ENCODE measurements around the gene FAT2. TPM values are rescaled to one million over a fixed set of nuclear protein-coding genes. Genes with fewer than 3 reads are reported as not detected.

FAT2 gene, protein sequence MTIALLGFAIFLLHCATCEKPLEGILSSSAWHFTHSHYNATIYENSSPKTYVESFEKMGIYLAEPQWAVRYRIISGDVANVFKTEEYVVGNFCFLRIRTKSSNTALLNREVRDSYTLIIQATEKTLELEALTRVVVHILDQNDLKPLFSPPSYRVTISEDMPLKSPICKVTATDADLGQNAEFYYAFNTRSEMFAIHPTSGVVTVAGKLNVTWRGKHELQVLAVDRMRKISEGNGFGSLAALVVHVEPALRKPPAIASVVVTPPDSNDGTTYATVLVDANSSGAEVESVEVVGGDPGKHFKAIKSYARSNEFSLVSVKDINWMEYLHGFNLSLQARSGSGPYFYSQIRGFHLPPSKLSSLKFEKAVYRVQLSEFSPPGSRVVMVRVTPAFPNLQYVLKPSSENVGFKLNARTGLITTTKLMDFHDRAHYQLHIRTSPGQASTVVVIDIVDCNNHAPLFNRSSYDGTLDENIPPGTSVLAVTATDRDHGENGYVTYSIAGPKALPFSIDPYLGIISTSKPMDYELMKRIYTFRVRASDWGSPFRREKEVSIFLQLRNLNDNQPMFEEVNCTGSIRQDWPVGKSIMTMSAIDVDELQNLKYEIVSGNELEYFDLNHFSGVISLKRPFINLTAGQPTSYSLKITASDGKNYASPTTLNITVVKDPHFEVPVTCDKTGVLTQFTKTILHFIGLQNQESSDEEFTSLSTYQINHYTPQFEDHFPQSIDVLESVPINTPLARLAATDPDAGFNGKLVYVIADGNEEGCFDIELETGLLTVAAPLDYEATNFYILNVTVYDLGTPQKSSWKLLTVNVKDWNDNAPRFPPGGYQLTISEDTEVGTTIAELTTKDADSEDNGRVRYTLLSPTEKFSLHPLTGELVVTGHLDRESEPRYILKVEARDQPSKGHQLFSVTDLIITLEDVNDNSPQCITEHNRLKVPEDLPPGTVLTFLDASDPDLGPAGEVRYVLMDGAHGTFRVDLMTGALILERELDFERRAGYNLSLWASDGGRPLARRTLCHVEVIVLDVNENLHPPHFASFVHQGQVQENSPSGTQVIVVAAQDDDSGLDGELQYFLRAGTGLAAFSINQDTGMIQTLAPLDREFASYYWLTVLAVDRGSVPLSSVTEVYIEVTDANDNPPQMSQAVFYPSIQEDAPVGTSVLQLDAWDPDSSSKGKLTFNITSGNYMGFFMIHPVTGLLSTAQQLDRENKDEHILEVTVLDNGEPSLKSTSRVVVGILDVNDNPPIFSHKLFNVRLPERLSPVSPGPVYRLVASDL (N-terminal part only)
- not detected for total RNA-seq

DNA sequence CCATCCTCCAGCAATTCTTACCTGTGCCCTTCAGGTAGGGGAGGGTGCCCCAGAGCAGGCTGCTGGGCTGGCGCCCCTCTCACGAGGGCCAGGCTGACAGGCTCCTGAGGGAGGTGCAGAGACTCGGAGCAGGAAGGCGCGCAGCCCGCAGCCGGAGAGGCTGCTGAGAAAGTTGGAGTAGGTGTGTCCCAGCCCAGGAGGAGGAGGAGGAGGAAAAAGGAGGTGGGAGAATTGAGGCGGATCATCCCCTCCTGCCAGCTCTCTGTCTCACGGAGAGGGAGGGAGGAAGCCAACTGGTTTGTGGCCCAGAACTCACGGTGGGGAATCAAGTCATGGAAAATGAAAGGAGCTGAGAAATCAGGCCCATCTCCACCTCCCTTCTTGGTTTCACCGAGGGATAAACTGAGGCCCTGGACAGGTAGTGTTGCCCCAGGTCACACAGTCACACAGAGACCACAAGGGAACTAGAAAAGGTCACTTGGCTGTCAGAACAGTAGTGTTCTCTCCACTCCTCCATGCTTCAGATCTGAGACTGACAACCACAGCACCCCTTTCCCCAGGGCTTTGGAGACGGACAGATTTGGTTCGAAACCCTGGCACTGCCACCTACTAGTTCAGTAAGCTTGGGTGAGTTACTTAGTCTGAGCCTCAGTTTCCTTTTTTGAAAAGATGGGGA lies at the start of gene FAT2:
Gene FAT2 (minus strand): TSS at position 188 of the 676 bp plus-strand sequence. CDS start 22,400 bp downstream, outside the sequence.
- Mint-ChIP-seq H3K4me1 (ENCODE audit: low read depth) (peaks cover 9% of the 10 kb centered on the region), H3K36me3 (ENCODE audit: insufficient read depth in 2 of 2) (no peaks in the 10 kb centered on the region), H3K27me3 (ENCODE audit: low read depth) (no peaks in the 10 kb centered on the region), H3K9me3 (no peaks in the 10 kb centered on the region), H3K4me3 (no peak within 1 kb of the TSS), H3K27ac (no peak within 1 kb of the TSS)
- DNase-seq (no peak), ATAC-seq (replicated peaks in 1 of 2) (peak in 1 of 2 donors; percentile 66)

DNA sequence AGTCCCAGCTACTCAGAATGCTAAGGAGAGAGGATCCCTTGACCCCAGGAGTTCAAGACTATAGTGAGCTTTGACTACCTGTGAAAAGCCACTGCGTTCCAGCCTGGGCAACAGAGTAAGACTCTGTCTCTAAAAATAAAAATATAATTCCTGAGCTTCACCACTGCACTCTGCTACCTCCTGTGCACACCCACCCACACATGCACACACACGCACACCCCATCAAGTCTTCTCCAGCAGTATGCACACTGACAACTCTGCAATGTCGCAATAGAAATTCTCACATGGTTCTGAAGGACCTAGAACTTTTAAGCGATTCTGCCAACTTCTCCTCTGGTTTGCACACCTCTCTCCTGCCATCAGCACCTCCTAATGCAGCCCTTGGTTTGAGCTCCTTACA lies 47.5 kb upstream of the FAT2 start:
- Mint-ChIP-seq H3K4me3 (no peak overlapping the region), H3K4me1 (ENCODE audit: low read depth) (no peaks in the 10 kb centered on the region), H3K27ac (no peak overlapping the region), H3K27me3 (ENCODE audit: low read depth) (peaks cover 6% of the 10 kb centered on the region), H3K9me3 (no peaks in the 10 kb centered on the region), H3K36me3 (ENCODE audit: insufficient read depth in 2 of 2) (no peaks in the 10 kb centered on the region)
- ATAC-seq (replicated peaks in 1 of 2) (no peak), DNase-seq (no peak)

DNA sequence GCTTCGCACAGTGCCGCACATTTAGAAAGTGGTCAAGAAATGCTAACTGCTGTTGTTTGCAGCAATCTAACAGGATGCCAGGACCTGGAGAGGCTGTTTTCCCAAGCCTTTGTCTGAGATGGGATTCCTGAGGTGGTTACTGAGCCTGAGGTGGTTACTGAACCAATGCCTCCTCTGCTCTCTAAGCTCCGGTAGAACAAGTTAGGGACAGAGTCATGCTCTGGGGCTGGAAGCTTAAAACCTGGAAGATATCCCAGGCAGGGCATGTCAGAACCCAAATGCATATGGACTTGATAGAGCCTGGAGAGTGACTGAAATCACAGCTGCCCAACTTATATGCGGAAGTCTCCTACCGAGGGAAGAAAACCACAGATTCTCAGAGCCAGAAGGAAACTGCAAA lies 46.5 kb upstream of the FAT2 start:
- Mint-ChIP-seq H3K4me3 (no peak overlapping the region), H3K4me1 (ENCODE audit: low read depth) (no peaks in the 10 kb centered on the region), H3K9me3 (no peaks in the 10 kb centered on the region), H3K27me3 (ENCODE audit: low read depth) (peaks cover 6% of the 10 kb centered on the region), H3K36me3 (ENCODE audit: insufficient read depth in 2 of 2) (no peaks in the 10 kb centered on the region), H3K27ac (no peak overlapping the region)
- no peak for DNase-seq
- ATAC-seq (replicated peaks in 1 of 2) = no peak

DNA sequence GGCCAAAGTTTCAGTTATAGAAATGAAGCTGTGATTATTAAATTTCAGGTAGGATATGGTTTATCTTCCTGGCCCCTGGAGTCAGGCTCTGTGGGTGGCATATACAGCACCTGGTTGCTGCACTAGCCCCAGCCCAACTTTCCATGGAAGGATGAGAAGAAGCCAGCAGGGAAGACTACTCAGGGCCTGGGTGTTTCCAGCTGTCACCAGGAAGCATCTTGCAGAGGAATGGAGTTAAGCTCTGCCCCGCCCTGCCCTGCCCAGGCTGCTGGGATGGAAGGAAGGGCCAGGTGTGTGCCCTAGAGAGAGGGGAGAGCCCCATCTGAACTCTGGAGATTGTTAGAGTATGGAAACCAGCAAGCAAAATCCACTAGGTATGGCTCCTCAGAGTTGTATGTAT lies 42.8 kb upstream of the FAT2 start:
- DNase-seq = no peak
- Mint-ChIP-seq H3K4me3 (no peak overlapping the region), H3K4me1 (ENCODE audit: low read depth) (no peaks in the 10 kb centered on the region), H3K9me3 (no peaks in the 10 kb centered on the region), H3K27ac (no peak overlapping the region), H3K27me3 (ENCODE audit: low read depth) (peaks cover 6% of the 10 kb centered on the region), H3K36me3 (ENCODE audit: insufficient read depth in 2 of 2) (no peaks in the 10 kb centered on the region)
- no peak for ATAC-seq (replicated peaks in 1 of 2)

DNA sequence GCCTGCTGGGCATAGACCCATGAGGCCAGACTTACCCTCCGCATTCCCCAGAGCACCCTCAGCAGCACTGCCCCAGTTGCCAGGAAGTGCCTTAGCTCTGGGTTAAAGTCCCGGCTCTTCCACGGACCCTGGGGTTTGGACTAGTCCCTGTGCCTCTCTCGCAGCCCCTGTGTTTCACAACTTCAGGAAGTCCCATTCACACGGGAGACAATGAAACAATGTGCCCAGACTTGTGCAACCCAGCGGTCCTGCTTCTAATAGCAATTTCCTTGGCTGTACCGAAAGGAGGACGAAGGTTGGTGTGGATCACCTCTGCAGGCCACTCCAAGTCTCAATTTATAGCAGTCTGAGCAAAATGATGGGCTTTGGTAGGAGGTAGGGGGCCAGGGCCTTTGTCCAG lies 41.8 kb upstream of the FAT2 start:
- DNase-seq (no peak), ATAC-seq (replicated peaks in 1 of 2) (no peak)
- Mint-ChIP-seq H3K36me3 (ENCODE audit: insufficient read depth in 2 of 2) (no peaks in the 10 kb centered on the region), H3K9me3 (no peaks in the 10 kb centered on the region), H3K27me3 (ENCODE audit: low read depth) (peaks cover 6% of the 10 kb centered on the region), H3K4me3 (no peak overlapping the region), H3K4me1 (ENCODE audit: low read depth) (no peaks in the 10 kb centered on the region), H3K27ac (no peak overlapping the region)

DNA sequence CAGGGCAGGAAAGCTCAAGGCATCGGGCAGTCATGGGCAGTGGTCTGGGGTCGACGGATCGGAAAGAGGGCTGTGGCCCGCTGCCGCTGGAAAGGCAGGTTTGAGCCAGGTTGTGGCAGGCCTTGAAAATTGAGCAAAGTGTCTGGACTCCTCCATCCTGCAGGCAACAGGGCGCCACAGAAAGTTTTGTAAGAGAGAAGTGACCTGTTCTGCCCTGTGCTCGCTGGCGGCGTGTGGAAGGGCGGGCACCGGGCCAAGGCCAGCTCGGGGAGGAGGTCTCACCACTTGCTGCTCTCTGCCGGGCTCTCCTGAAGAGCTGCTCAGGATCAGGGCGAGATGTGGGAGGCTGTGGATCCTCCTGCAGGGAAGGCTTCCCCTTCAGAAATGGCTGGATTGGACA lies 41.4 kb upstream of the FAT2 start:
- ATAC-seq (replicated peaks in 1 of 2) (no peak), DNase-seq (no peak)
- Mint-ChIP-seq H3K4me3 (no peak overlapping the region), H3K36me3 (ENCODE audit: insufficient read depth in 2 of 2) (no peaks in the 10 kb centered on the region), H3K9me3 (no peaks in the 10 kb centered on the region), H3K27ac (no peak overlapping the region), H3K4me1 (ENCODE audit: low read depth) (no peaks in the 10 kb centered on the region), H3K27me3 (ENCODE audit: low read depth) (peaks cover 6% of the 10 kb centered on the region)

DNA sequence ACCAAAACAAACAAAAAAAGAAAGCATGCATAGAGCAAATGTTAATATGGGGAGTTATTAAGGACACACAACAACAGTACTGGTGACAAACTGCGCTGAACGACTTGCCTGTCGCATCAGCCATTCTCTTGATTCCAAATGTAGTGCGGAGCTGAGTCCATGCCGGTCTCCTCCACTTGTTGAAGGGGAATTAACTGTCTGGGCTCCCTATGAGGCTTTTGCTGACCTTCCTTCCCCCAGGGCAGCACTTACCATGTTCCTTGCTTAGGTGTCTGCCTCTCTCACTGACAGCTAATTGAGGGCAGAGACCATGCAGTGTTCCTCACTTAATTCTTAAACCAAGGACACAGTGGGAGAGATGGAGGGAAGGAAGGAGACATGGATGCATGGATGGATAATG lies 40.8 kb upstream of the FAT2 start:
- no peaks in the 10 kb centered on the region for H3K36me3 Mint-ChIP-seq (ENCODE audit: insufficient read depth in 2 of 2)
- H3K27ac Mint-ChIP-seq = no peak overlapping the region
- no peaks in the 10 kb centered on the region for H3K9me3 Mint-ChIP-seq
- DNase-seq (no peak), ATAC-seq (replicated peaks in 1 of 2) (no peak)
- no peaks in the 10 kb centered on the region for H3K4me1 Mint-ChIP-seq (ENCODE audit: low read depth)
- peaks cover 6% of the 10 kb centered on the region for H3K27me3 Mint-ChIP-seq (ENCODE audit: low read depth)
- no peak overlapping the region for H3K4me3 Mint-ChIP-seq

DNA sequence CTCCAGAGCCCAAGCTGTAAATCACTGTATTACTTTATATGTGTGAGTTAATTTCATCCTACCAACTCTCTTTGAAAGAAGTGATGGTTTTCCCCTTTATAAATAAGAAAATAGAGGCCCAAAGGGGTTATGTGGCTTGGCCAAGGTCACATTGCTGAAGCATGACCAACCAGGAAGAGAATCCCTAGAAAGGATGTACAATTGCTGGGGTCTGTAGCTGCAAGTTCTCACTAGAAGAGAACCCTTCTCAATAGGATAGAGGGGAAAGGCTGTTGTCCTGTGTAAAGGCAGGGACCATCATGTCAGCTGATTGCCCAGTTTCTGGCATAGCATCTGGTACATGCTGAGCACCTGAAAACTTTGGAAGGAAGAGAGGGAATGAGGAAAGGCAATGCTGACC lies 39.0 kb upstream of the FAT2 start:
- no peaks in the 10 kb centered on the region for H3K36me3 Mint-ChIP-seq (ENCODE audit: insufficient read depth in 2 of 2)
- no peak overlapping the region for H3K4me3 Mint-ChIP-seq
- DNase-seq (no peak), ATAC-seq (replicated peaks in 1 of 2) (no peak)
- no peak overlapping the region for H3K27ac Mint-ChIP-seq
- no peaks in the 10 kb centered on the region for H3K9me3 Mint-ChIP-seq
- H3K27me3 Mint-ChIP-seq (ENCODE audit: low read depth) = no peaks in the 10 kb centered on the region
- no peaks in the 10 kb centered on the region for H3K4me1 Mint-ChIP-seq (ENCODE audit: low read depth)

DNA sequence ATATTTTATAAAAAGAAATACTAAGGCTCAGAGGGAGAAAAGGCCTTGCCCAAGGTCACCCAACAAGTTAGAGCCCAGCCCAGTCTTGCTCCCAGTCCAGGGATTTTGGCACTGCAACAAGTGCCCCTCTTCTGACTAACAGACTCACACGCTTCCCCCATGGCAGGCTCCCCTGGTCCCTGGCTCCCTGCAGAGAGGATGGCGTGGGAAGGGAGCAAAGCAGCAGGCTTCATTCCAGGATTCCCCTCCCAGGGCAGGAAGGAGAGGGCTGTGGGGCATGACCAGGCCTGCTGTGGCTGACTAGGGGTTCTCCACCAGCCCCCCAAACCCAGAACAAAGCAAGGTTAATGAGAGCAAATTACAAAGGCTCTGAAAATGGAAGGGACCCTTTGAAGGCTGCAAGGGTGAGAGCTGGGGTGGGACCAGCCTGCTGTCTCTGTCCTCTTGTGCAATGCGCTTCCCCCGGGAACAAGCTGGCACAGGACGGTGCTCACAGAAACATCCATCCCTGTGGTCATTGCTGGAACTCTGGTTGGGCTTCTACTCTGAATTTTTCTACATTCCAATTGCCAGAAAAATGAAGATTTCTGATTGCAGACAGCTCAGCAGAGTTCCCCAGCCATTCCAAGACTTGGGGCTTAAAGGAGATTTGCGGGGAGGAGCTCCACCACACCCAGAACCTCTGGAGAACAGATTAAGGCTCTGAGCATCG lies 37.1 kb upstream of the FAT2 start:
- no peak for ATAC-seq (replicated peaks in 1 of 2)
- Mint-ChIP-seq H3K9me3 (no peaks in the 10 kb centered on the region), H3K27me3 (ENCODE audit: low read depth) (no peaks in the 10 kb centered on the region)

DNA sequence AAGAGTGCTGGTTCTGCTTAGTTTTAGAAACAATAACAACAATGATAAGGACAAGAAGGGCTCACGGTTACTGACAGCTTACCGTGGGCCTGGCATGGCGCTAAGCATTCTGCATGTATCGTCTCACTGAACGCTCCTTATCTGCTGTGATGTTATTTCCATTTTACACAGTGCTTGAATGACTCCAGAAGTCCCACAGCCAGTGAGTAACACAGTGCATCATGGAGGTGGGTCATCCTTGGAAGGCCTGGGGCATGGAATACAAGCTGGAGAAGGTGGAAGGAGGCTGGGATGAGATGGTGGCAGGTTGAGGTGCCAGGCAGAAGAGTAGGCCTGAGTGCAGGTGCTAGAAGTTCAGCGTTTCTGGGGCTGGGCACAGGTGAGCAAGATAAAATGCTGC lies 36.5 kb upstream of the FAT2 start:
- ATAC-seq (replicated peaks in 1 of 2) = no peak
- Mint-ChIP-seq H3K4me3 (no peak overlapping the region), H3K27me3 (ENCODE audit: low read depth) (no peaks in the 10 kb centered on the region), H3K36me3 (ENCODE audit: insufficient read depth in 2 of 2) (no peaks in the 10 kb centered on the region), H3K4me1 (ENCODE audit: low read depth) (no peaks in the 10 kb centered on the region), H3K27ac (no peak overlapping the region), H3K9me3 (no peaks in the 10 kb centered on the region)
- no peak for DNase-seq

More for the DNA sequence above, 37.1 kb upstream of the FAT2 start:
- no peak for DNase-seq
- H3K4me1 Mint-ChIP-seq (ENCODE audit: low read depth) = no peaks in the 10 kb centered on the region
- no peak overlapping the region for H3K4me3 Mint-ChIP-seq
- no peaks in the 10 kb centered on the region for H3K36me3 Mint-ChIP-seq (ENCODE audit: insufficient read depth in 2 of 2)
- H3K27ac Mint-ChIP-seq = no peak overlapping the region

DNA sequence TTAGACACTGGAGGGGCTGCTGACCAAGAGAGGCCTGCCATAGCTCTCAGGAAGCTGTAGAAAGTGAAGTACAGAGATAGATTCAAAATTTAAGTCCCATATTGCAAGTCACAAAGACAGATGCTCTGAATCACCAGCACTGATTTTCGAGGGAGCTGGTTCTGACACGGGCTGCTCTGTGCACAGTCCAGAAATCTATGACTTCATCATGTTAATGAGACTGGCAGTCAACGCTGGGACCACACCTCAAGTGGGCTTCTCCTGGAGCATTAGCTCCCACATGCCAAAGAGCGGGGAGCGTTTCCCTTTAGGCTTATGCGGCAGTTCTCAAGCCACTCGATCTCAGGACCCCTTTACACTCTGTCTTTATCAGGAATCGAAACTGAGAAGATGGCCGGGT lies 34.2 kb upstream of the FAT2 start:
- Mint-ChIP-seq H3K4me3 (no peak overlapping the region), H3K27me3 (ENCODE audit: low read depth) (peaks cover 9% of the 10 kb centered on the region), H3K36me3 (ENCODE audit: insufficient read depth in 2 of 2) (no peaks in the 10 kb centered on the region), H3K4me1 (ENCODE audit: low read depth) (no peaks in the 10 kb centered on the region), H3K27ac (no peak overlapping the region), H3K9me3 (no peaks in the 10 kb centered on the region)
- DNase-seq = no peak
- ATAC-seq (replicated peaks in 1 of 2) = no peak

DNA sequence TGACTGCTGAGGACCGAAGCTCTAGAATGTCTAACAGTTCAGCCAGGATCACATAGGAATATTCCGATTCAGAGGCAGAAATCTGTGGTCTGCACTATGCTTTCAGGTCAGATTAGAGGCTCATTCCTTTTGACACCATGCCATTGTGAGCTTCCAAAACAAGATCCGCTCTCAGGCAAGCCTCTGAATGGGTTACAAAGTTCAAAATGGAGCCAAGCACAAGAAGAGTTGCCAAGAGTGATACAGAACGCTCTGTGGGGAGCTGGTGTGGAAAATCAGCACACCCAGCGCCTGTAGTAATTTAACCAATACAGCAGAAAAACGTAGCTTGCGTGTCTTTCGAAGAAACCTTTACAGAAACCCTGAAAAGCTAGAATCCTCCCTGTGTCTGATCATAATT lies 33.3 kb upstream of the FAT2 start:
- H3K4me1 Mint-ChIP-seq (ENCODE audit: low read depth) = no peaks in the 10 kb centered on the region
- no peaks in the 10 kb centered on the region for H3K36me3 Mint-ChIP-seq (ENCODE audit: insufficient read depth in 2 of 2)
- ATAC-seq (replicated peaks in 1 of 2) (no peak), DNase-seq (no peak)
- H3K27ac Mint-ChIP-seq = no peak overlapping the region
- no peaks in the 10 kb centered on the region for H3K9me3 Mint-ChIP-seq
- no peak overlapping the region for H3K4me3 Mint-ChIP-seq
- H3K27me3 Mint-ChIP-seq (ENCODE audit: low read depth) = peaks cover 9% of the 10 kb centered on the region

Data from activated T-cell treated with anti-CD3 and anti-CD28 coated beads, Interleukin-2, amount 50 U/mL, for 72 hours (primary cell).